GM12801 (cell line): ENCODE results near the gene TRDMT1.

ENCODE experiments used
- TF ChIP-seq, protein P1 (sequence below): IDR thresholded peaks from one replicate; pipeline ENCODE4 v1.5.1; 2011; ENCODE audit warnings: control low read depth; ENCODE audit not compliant: insufficient read length; ENCODE audit errors: extremely low read depth

TRDMT1 gene

DNA sequence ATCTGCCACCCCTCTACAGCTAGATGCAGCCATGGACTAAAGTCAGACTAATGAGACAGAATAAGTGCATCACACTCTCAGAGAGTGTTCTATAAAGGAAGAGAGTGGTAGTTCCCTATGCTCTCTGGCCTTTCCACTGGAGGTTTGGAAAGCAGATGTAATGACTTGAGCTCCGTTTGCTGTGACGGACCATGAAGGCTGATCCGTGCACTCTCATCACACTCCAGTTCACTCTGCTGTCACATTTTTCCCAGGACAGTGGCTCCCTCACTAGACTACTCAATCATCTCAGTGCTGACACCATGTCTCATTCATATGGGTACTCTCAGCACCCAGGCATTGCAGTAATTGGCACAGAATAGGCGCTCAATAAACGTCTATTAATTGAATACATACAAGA is 20.4 kb downstream of the TRDMT1 start:
- TF ChIP-seq, protein P1, sequence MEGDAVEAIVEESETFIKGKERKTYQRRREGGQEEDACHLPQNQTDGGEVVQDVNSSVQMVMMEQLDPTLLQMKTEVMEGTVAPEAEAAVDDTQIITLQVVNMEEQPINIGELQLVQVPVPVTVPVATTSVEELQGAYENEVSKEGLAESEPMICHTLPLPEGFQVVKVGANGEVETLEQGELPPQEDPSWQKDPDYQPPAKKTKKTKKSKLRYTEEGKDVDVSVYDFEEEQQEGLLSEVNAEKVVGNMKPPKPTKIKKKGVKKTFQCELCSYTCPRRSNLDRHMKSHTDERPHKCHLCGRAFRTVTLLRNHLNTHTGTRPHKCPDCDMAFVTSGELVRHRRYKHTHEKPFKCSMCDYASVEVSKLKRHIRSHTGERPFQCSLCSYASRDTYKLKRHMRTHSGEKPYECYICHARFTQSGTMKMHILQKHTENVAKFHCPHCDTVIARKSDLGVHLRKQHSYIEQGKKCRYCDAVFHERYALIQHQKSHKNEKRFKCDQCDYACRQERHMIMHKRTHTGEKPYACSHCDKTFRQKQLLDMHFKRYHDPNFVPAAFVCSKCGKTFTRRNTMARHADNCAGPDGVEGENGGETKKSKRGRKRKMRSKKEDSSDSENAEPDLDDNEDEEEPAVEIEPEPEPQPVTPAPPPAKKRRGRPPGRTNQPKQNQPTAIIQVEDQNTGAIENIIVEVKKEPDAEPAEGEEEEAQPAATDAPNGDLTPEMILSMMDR = no peak

DNA sequence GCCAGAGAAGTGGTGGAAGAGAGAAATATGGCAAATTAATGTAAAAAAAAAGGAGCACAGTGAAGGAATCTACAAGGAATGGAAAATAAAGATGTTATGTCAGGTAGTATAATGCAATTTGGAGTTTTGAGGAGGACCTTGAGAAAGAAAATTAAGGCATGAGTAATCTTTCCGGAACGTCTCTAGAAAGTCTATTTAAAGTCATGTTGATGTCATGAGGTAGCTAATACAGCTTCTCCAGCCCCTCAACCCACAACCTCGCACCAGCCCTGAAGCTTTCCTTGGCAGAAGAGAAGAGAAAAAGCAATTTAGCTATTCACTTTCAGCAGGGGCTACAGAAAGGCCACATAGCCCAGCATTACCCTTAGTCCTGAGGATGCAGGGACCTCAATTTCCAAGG is 22.5 kb downstream of the TRDMT1 start:
- TF ChIP-seq, protein P1 = no peak

DNA sequence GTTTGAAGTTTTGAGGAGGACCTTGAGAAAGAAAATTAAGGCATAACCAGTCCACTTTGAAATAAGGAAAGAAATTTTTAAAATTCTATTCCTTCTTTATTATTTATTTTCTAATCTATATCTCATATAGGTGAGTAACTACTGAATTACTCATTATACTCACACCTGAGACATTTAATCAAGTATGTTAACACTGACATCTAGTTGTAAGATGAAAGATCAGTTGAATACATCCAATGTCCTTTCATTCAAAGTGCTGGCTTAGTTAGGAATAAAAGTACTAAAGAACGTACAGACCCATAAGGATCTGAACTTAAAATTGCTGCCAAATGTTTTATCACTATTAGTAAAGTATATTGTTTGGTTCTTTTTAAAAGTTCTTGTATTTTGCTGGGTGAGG is 23.5 kb downstream of the TRDMT1 start:
- TF ChIP-seq, protein P1 = no peak

DNA sequence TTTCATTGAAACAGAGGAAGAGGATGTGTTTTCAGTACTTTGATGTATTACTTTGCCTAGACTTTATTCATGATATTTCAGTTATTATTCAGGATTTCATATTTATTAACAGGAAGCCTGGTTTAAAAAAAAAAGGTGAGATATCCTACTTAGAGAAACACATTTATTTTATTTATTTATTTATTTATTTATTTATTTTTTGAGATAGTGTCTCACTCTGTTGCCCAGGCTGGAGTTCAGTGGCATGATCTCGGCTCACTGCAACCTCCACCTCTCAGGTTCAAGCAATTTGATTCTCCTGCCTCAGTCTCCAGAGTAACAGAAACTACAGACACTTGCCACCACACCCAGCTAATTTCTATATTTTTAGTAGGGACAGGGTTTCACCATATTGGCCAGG is 24.5 kb downstream of the TRDMT1 start:
- TF ChIP-seq, protein P1 = no peak

DNA sequence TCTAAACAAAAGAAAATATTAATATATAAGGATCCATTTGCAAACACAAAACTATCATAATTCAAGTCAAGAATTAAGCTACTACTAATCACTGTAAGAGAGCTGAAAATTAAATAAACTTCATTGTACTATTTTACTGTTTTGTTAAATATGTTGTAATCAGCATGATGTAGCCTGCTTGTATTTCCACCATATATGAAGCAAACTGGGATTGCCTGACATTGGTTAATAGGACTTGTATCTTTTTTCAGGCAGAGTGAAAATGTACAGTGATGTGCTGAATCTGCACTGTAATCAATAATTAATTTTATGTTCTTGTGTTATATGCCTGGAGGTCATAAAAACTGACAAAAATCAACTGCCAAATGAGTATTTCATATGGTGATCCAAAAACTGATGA is 25.4 kb downstream of the TRDMT1 start:
- TF ChIP-seq, protein P1 = no peak

DNA sequence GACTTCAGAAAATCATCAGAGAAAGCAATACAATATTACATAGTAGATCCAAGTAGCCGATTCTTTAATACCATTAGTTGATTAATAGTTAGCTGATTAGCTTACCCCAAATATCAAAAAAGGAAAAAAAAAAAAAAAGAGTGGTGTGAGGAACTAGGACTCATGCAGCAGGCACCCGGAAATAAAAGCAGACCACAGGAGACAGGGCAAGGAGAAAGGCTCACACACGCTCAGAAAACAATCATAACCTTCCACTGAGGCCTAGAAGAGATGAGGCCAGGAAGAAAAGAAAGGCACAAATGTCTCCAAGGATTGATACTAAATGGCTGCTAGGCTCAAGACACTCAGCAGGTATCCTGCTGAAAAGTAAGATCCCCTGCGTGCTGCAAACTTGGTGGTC is 25.9 kb downstream of the TRDMT1 start:
- TF ChIP-seq, protein P1 = no peak

DNA sequence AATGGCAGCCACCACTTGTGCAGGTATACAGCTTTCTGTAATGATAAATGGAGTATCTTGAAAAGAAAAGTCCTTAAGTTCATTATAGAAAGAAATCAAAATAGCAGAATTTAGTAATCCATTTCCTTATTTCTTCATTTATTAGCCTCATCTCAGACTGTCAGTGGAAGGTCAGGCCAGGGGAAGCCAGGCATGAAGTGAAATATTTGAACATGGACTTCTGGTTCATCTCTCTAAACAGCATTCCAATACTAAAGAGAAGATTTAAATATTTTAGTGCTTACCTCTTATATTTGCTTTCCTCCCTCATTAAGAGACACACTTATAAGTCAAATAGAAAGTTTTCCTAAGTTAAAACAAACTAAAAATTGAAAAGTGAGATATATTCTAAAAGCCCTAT is 26.8 kb downstream of the TRDMT1 start:
- TF ChIP-seq, protein P1 = no peak

DNA sequence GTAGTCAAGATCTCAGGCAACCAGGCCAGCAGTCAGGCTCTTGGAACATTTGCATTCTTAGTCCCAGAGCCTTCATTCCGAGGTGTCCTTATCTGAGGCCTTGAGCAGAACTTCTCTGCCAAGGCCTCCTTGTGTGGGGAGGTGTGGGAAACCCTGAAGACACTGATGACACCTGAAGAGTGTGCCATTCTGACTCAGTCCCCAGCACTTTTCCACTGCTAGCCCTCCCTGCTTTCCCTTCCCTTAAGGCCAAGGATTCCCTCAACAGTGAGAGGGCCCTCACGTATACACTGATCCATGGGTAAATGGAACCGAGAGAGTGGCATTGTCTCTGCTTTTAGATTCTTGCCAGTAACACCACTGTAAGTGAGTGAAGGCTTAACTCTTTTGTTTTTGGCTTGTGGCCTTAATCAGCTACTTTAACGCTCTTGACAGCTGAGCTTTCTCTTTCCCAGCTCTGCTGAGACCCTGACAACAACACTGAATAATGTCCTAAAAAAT is 30.3 kb downstream of the TRDMT1 start:
- TF ChIP-seq, protein P1 = no peak
